Measurements from ENCODE around the gene RERG.

- TF ChIP-seq, protein P1, sequence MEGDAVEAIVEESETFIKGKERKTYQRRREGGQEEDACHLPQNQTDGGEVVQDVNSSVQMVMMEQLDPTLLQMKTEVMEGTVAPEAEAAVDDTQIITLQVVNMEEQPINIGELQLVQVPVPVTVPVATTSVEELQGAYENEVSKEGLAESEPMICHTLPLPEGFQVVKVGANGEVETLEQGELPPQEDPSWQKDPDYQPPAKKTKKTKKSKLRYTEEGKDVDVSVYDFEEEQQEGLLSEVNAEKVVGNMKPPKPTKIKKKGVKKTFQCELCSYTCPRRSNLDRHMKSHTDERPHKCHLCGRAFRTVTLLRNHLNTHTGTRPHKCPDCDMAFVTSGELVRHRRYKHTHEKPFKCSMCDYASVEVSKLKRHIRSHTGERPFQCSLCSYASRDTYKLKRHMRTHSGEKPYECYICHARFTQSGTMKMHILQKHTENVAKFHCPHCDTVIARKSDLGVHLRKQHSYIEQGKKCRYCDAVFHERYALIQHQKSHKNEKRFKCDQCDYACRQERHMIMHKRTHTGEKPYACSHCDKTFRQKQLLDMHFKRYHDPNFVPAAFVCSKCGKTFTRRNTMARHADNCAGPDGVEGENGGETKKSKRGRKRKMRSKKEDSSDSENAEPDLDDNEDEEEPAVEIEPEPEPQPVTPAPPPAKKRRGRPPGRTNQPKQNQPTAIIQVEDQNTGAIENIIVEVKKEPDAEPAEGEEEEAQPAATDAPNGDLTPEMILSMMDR (IDR thresholded peaks at IDR 0.05; ENCODE audit: low read length), result no peak
- TF ChIP-seq EZH2 (optimal IDR thresholded peaks at IDR 0.05; ENCODE audit: low read depth, low read length), result no peak
Observed at GRCh38 chr12:15163030-15163976, 57.9 kb downstream of the RERG start.
